ENCODE data around the gene DKK3. TPM values are rescaled to one million over a fixed set of nuclear protein-coding genes. Genes with fewer than 3 reads are reported as not detected.

Gene DKK3
- total RNA-seq (2022; extraction: Qiagen RNA extraction) = 16.5 to 24.1 TPM (median 20.1 TPM) in 5 replicates

GRCh38 chr11:12007769-12008737 lies at the start of gene DKK3:
DKK3 (minus strand) TSS chr11:12008626; CDS start chr11:12008582, 44 bp downstream.

Other genes with a start within 250 kb of the DKK3 start
- gene USP47, start 166.7 kb downstream of the DKK3 start, total RNA-seq (2022; extraction: Qiagen RNA extraction) = 22.6 to 40.0 TPM (median 28.3 TPM) in 5 replicates
- 113 to 157 TPM (median 148 TPM) in 5 replicates for gene MICAL2, start 102.0 kb upstream of the DKK3 start, total RNA-seq (2022; extraction: Qiagen RNA extraction)